HepG2 (cell line): ENCODE data around the gene ENTPD6. TPM values are rescaled to one million over a fixed set of nuclear protein-coding genes. Genes with fewer than 3 reads are reported as not detected.

ENCODE experiments used
- ATAC-seq: fragments of 200-7000 bp; cut with Tn5 transposase; 3 replicates; pipeline ENCODE4 v1.9.1; 2020; ENCODE audit warnings: mild to moderate bottlenecking, moderate library complexity
- BruUV-seq: library from RNA; stranded (reverse); fragments of 400-500 nt; replicated peaks from 2 replicates; lab custom pipeline; 2021; lab: Mats Ljungman, UMichigan
- CTCF ChIA-PET: fragments of 300-600 bp; formaldehyde crosslinking; extraction: SDS; loops from one replicate; lab custom pipeline; 2021; ENCODE audit warnings: low total read pairs, inconsistent platforms, low intra/inter-chr PET ratio; lab: Yijun Ruan, JAX
- POLR2A ChIA-PET: fragments of 350-600 bp; sonication (Branson Sonifier 250); formaldehyde crosslinking; loops from one replicate; lab custom pipeline; 2020; ENCODE audit warnings: antibody characterized with exemption, inconsistent platforms; lab: Yijun Ruan, JAX
- DNase-seq: peaks from one replicate; pipeline ENCODE4 v3.0.0-alpha.2; 2015; ENCODE audit warnings: low spot score
- FAIRE-seq: peaks from 3 replicates; lab custom pipeline; 2011; peaks lifted over from hg19 to GRCh38; lab: Jason Lieb, UNC
- H2AFZ ChIP-seq: one replicate; pipeline ENCODE4 v1.6.1; 2011; ENCODE audit warnings: low read length, inconsistent platforms
- H3K27ac ChIP-seq: fragments of 300-600 bp; 3 replicates; pipeline ENCODE4 v1.8.0; 2011; ENCODE audit warnings: mixed run types, mild to moderate bottlenecking, mixed read lengths, low read length, inconsistent platforms; ENCODE audit not compliant: insufficient read depth; ENCODE audit errors: extremely low read length
- H3K27me3 ChIP-seq, 2 experiments: fragments of 200-600 bp in 1 of 2; 2 replicates in 1 of 2; 3 replicates in 1 of 2; pipeline versions ENCODE4 v1.6.0 to v1.8.0; 2011; ENCODE audit warnings: low read length in 2 of 2, mild to moderate bottlenecking in 2 of 2, moderate library complexity in 2 of 2, inconsistent platforms in 1 of 2; ENCODE audit not compliant: insufficient read depth in 2 of 2, control insufficient read depth in 1 of 2
- H3K36me3 ChIP-seq, 2 experiments: fragments of 200-600 bp in 1 of 2; replicated peaks in 1 of 2; 2 replicates in 1 of 2; 3 replicates in 1 of 2; pipeline versions ENCODE4 v1.5.1 to v1.8.0; 2011; ENCODE audit warnings: low read length in 2 of 2, inconsistent platforms in 1 of 2; ENCODE audit not compliant: insufficient read depth in 2 of 2, control insufficient read depth in 1 of 2
- H3K4me1 ChIP-seq: 2 replicates; pipeline ENCODE4 v1.5.1; 2012; ENCODE audit warnings: low read length, inconsistent platforms; ENCODE audit not compliant: insufficient read depth
- H3K4me2 ChIP-seq: 2 replicates; pipeline ENCODE4 v1.6.0; 2011; ENCODE audit warnings: low read depth, low read length, inconsistent platforms
- H3K4me3 ChIP-seq, 3 experiments: fragments of 200-600 bp in 1 of 3; sonication (generic), shearing (Covaris generic) in 1 of 3; replicated peaks in 1 of 3; 2 replicates each; pipeline ENCODE4 v1.5.1; 2011 to 2016; ENCODE audit warnings: low read length in 3 of 3, inconsistent platforms in 2 of 3, low read depth in 2 of 3, mild to moderate bottlenecking in 2 of 3, control low read depth in 1 of 3, mixed read lengths in 1 of 3; ENCODE audit not compliant: insufficient read depth in 1 of 3
- H3K79me2 ChIP-seq: one replicate; pipeline ENCODE4 v1.6.1; 2011; ENCODE audit warnings: low read length, inconsistent platforms; ENCODE audit not compliant: insufficient read depth
- H3K9ac ChIP-seq: 2 replicates; pipeline ENCODE4 v1.6.0; 2011; ENCODE audit warnings: mild to moderate bottlenecking, low read depth, low read length, inconsistent platforms; ENCODE audit not compliant: insufficient read depth
- H3K9me3 ChIP-seq: 2 replicates; pipeline ENCODE4 v1.5.1; 2012; ENCODE audit warnings: mild to moderate bottlenecking, low read length
- H4K20me1 ChIP-seq: 2 replicates; pipeline ENCODE4 v1.6.0; 2011; ENCODE audit warnings: inconsistent platforms, mild to moderate bottlenecking, low read length, moderate library complexity; ENCODE audit not compliant: insufficient read depth
- ARNT2 ChIP-seq: sonication (generic); formaldehyde crosslinking; IDR thresholded peaks from 2 replicates; pipeline ENCODE4 v1.8.0; 2022; ENCODE audit warnings: mild to moderate bottlenecking, low read depth, missing genetic modification reagents, moderate library complexity
- CREB1 ChIP-seq, 2 experiments: fragments of 450-650 bp in 1 of 2; IDR thresholded peaks; 2 replicates each; pipeline ENCODE4 v1.6.1; 2016 to 2017; ENCODE audit warnings: control low read depth in 1 of 2, mild to moderate bottlenecking in 1 of 2, missing compliant biosample characterization in 1 of 2, missing genetic modification characterization in 1 of 2
- CREM ChIP-seq, 2 experiments: sonication (generic) in 1 of 2; formaldehyde crosslinking in 1 of 2; IDR thresholded peaks; 2 replicates each; pipeline versions ENCODE4 v1.4.0 to v1.6.1; 2016 to 2020; ENCODE audit warnings: antibody characterized with exemption in 1 of 2, mild to moderate bottlenecking in 1 of 2, missing genetic modification reagents in 1 of 2
- EZH2 ChIP-seq: conservative IDR thresholded peaks from 2 replicates; pipeline ENCODE4 v1.6.1; 2012; ENCODE audit warnings: mild to moderate bottlenecking, low read depth, low read length, moderate library complexity
- HMG20B ChIP-seq: conservative IDR thresholded peaks from 2 replicates; pipeline ENCODE4 v1.6.1; 2016; ENCODE audit warnings: missing genetic modification reagents, missing compliant biosample characterization
- HNRNPLL ChIP-seq: fragments of 200-400 bp; formaldehyde crosslinking; IDR thresholded peaks from 2 replicates; pipeline ENCODE4 v1.6.1; 2017; ENCODE audit warnings: mild to moderate bottlenecking, low read depth, low read length; ENCODE audit not compliant: poor library complexity, severe bottlenecking
- KDM3A ChIP-seq: IDR thresholded peaks from 2 replicates; pipeline ENCODE4 v1.6.1; 2018; ENCODE audit warnings: low read depth, missing compliant biosample characterization
- LCORL ChIP-seq, 2 experiments: fragments of 450-650 bp in 1 of 2; sonication (generic) in 1 of 2; formaldehyde crosslinking in 1 of 2; IDR thresholded peaks; 2 replicates each; pipeline versions ENCODE4 v1.5.0 to v1.6.1; 2017 to 2020; ENCODE audit warnings: antibody characterized with exemption in 1 of 2, missing genetic modification reagents in 1 of 2
- MED1 ChIP-seq: sonication (generic); formaldehyde crosslinking; IDR thresholded peaks from 2 replicates; pipeline ENCODE4 v1.4.0; 2020; ENCODE audit warnings: missing genetic modification reagents
- NFKB2 ChIP-seq: sonication (generic); formaldehyde crosslinking; IDR thresholded peaks from 2 replicates; pipeline ENCODE4 v1.4.0; 2020; ENCODE audit warnings: missing genetic modification reagents, borderline replicate concordance
- NRL ChIP-seq: sonication (generic); formaldehyde crosslinking; IDR thresholded peaks from 2 replicates; pipeline ENCODE4 v1.5.0; 2020; ENCODE audit warnings: missing genetic modification reagents, mild to moderate bottlenecking, moderate library complexity, borderline replicate concordance
- PHF8 ChIP-seq: sonication (generic); formaldehyde crosslinking; IDR thresholded peaks from 2 replicates; pipeline ENCODE4 v1.5.0; 2020; ENCODE audit warnings: missing genetic modification reagents
- TCF7 ChIP-seq: sonication (generic); IDR thresholded peaks from 2 replicates; pipeline ENCODE4 v1.6.1; 2016; ENCODE audit warnings: antibody characterized with exemption, low read depth
- TFDP2 ChIP-seq: sonication (generic); formaldehyde crosslinking; IDR thresholded peaks from 2 replicates; pipeline ENCODE4 v1.4.0; 2020; ENCODE audit warnings: missing genetic modification reagents
- THAP11 ChIP-seq: IDR thresholded peaks from 2 replicates; pipeline ENCODE4 v1.6.1; 2016; ENCODE audit warnings: missing biosample characterization, missing genetic modification reagents
- ZKSCAN8 ChIP-seq: IDR thresholded peaks from 2 replicates; pipeline ENCODE4 v1.6.1; 2016; ENCODE audit warnings: borderline replicate concordance, missing genetic modification reagents, missing compliant biosample characterization
- ZNF207 ChIP-seq: fragments of 450-650 bp; IDR thresholded peaks from 2 replicates; pipeline ENCODE4 v1.6.1; 2016; ENCODE audit warnings: antibody characterized with exemption, borderline replicate concordance
- ZNF713 ChIP-seq: sonication (generic); formaldehyde crosslinking; IDR thresholded peaks from 2 replicates; pipeline ENCODE4 v1.4.0; 2020; ENCODE audit warnings: mild to moderate bottlenecking, missing genetic modification reagents
- ZNF841 ChIP-seq: sonication (generic); formaldehyde crosslinking; IDR thresholded peaks from 2 replicates; pipeline ENCODE4 v1.8.1; 2023; ENCODE audit warnings: missing genetic modification reagents, borderline replicate concordance
- WGBS: methylation state at CpG from one replicate; pipeline ENCODE4 v1.1.6; 2017; ENCODE audit warnings: low lambda C conversion rate; 5-methylcytosine and 5-hydroxymethylcytosine counted together
- in situ Hi-C: cut with HindIII; loops from 2 replicates; pipeline ENCODE4 v1.10.0; 2017; ENCODE audit warnings: low pct_unique_long_range_greater_than_20kb; ENCODE audit not compliant: extremely low pct_ligation_motif_present
- intact Hi-C: fragments of 100-400 bp; cut with micrococcal nuclease; formaldehyde crosslinking; loops from one replicate; pipeline ENCODE4 v1.10.0; 2022; ENCODE audit not compliant: unreplicated experiment
- polyA plus RNA-seq, 8 experiments: library from polyadenylated mRNA; depleted of rRNA in 3 of 8; stranded (reverse) in 7 of 8; unstranded in 1 of 8; fragments of >200 nt; fragmentation: Illumina TruSeq in 4 of 8; extraction: Trizol in 4 of 8; gene quantifications; 2 replicates each; pipeline versions ENCODE4 v1.2.1 to v1.2.3, GENCODE V29; 2011 to 2016; ENCODE audit warnings: low read depth in 4 of 8, missing spikeins in 1 of 8, mixed read lengths in 1 of 8; ENCODE audit not compliant: insufficient read depth in 1 of 8
- total RNA-seq, 5 experiments: library from RNA; depleted of rRNA; stranded (reverse); fragments of >200 nt; fragmentation: Illumina TruSeq; extraction: Trizol; gene quantifications; 2 replicates each; pipeline ENCODE4 v1.2.3, GENCODE V29; 2016; ENCODE audit warnings: low read depth in 1 of 5

The ENTPD6 gene
- total and polyA plus RNA-seq, 2 of the 13 experiments (the other 11 are each of a cell fraction or from before 2014, with no cell fraction given) = 164 to 172 TPM

GRCh38 chr20:25179439-25180089, 15.9 kb upstream of the ENTPD6 start:
- no peak overlapping the region for H3K4me2 ChIP-seq
- TF ChIP-seq TCF7 (no peak), EZH2 (no peak), NFKB2 (CRISPR knock-in tag) (0 out of 2 replicates have a peak, but pooled peaks have one; percentile 11), NRL (no peak), HNRNPLL (peak; percentile 47), LCORL (IDR thresholded peaks at IDR 0.05) (no peak), LCORL (CRISPR knock-in tag; IDR thresholded peaks at IDR 0.05) (peak; percentile 28; the same call in 1 of the 2 replicates), TFDP2 (CRISPR knock-in tag) (no peak), MED1 (CRISPR knock-in tag) (no peak), CREM (IDR thresholded peaks at IDR 0.05) (0 out of 2 replicates have a peak, but pooled peaks have one; percentile 6), CREM (CRISPR knock-in tag; IDR thresholded peaks at IDR 0.05) (no peak), CREB1 (IDR thresholded peaks at IDR 0.05) (peak; percentile 83), CREB1 (CRISPR knock-in tag; IDR thresholded peaks at IDR 0.05) (no peak), ZNF841 (CRISPR knock-in tag) (no peak), HMG20B (CRISPR knock-in tag) (no peak), ZKSCAN8 (CRISPR knock-in tag) (no peak), KDM3A (CRISPR knock-in tag) (no peak), ARNT2 (CRISPR knock-in tag) (no peak), ZNF713 (CRISPR knock-in tag) (0 out of 2 replicates have a peak, but pooled peaks have one; percentile 58), PHF8 (no peak), ZNF207 (no peak), THAP11 (CRISPR knock-in tag) (no peak)

More at GRCh38 chr20:25179439-25180089, 15.9 kb upstream of the ENTPD6 start:
- DNase-seq (no peak), FAIRE-seq (no peak), ATAC-seq (peak; percentile 26; the same call in 2 of the 3 replicates)
- H3K27ac ChIP-seq = no peak overlapping the region
- CTCF ChIA-PET = interaction anchor here (0.7 to 4.3 kb wide), 6 partner anchors 41 to 185 kb away, joined by 3 to 117 read pairs (median 5); no protein-coding TSS in a partner anchor
- H3K4me3 ChIP-seq = no peak overlapping the region
- no TSS peak for BruUV-seq
- H3K79me2 ChIP-seq = no peaks in the 10 kb centered on the region
- H3K4me1 ChIP-seq = peaks cover 40% of the 10 kb centered on the region
- H3K9ac ChIP-seq = no peak overlapping the region
- WGBS = 28% methylated on average over 11 of the region's 15 CpGs
- no peaks in the 10 kb centered on the region for H3K27me3 ChIP-seq
- no peaks in the 10 kb centered on the region for H4K20me1 ChIP-seq
- POLR2A ChIA-PET = interaction anchor here (1.0 to 1.4 kb wide), 2 partner anchors 40 to 68 kb away, joined by 3 to 5 read pairs; no protein-coding TSS in a partner anchor
- H3K9me3 ChIP-seq = no peaks in the 10 kb centered on the region
- no peak overlapping the region for H2AFZ ChIP-seq
- no peaks in the 10 kb centered on the region for H3K36me3 ChIP-seq
- in situ Hi-C loops = loop anchor here (5.0 kb wide), 2 partner anchors 37 to 97 kb away; partner anchors contain the start of gene VSX1
- intact Hi-C loops = loop anchor here (1.0 kb wide), 3 partner anchors 40 to 184 kb away; no protein-coding TSS in a partner anchor
